Measurements from ENCODE around the gene FBN1.

FBN1 gene

DNA sequence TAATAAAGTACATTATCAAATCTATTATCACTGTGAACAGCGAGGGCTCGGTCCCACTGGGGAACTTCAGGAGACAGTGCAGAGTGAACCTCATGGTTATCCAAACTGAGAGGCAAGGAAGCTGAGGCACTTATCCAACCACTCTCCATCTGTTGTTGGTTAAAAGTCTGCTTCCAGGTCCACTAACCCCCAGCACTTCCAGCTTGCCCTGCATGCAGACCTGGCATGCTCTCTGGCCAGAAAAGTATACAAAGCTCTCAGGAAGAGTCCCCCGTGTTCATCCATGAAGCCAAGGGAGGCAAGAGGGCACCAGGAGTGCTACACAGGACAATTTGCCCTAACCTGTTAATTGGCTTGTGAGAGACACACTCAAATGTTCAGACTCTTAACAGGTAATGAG is 36.0 kb downstream of the FBN1 start:
- no peak overlapping the region for H2BK12ac ChIP-seq (ENCODE audit: low read length)
- no peak overlapping the region for H3K27ac ChIP-seq (replicated peaks; ENCODE audit: low read length)
- no peak overlapping the region for H3K23ac ChIP-seq (ENCODE audit: low read depth, low read length, poor library complexity)
- DNase-seq (ENCODE audit: low spot score) = no peak
- H2BK5ac ChIP-seq (ENCODE audit: low read length) = no peak overlapping the region
- no peaks in the 10 kb centered on the region for H3K27me3 ChIP-seq (ENCODE audit: control insufficient read depth in 3 of 3, insufficient read depth in 3 of 3, low read depth in 1 of 3, low read length in 3 of 3)
- no peak overlapping the region for H2BK15ac ChIP-seq (ENCODE audit: low read length)
- WGBS, 2 donors (ENCODE audit: extremely low coverage in 2 of 2, insufficient read length in 2 of 2, insufficient replicate concordance in 1 of 2) = no CpG with 5 or more reads among the region's 3 CpGs
- no peak overlapping the region for H3K14ac ChIP-seq (ENCODE audit: low read length)
- no peak overlapping the region for H2AFZ ChIP-seq (ENCODE audit: low read length)
- peaks cover 2 to 3% of the 10 kb centered on the region in 2 donors for H3K9me3 ChIP-seq (replicated peaks in 1 of 2; ENCODE audit: control insufficient read depth in 2 of 2, insufficient read depth in 1 of 2, low read depth in 1 of 2, low read length in 2 of 2)
- no peaks in the 10 kb centered on the region for H3K79me1 ChIP-seq (ENCODE audit: low read depth, low read length)
- no peak overlapping the region for H3K9ac ChIP-seq (ENCODE audit: low read depth, low read length, poor library complexity)
- no peak overlapping the region for H4K8ac ChIP-seq (ENCODE audit: low read depth, low read length)
- H3K36me3 ChIP-seq (replicated peaks in 1 of 2; ENCODE audit: control insufficient read depth in 2 of 2, insufficient read depth in 2 of 2, low read length in 2 of 2) = peaks cover 4 to 6% of the 10 kb centered on the region in 2 donors
- H2AK5ac ChIP-seq (ENCODE audit: low read depth, low read length) = no peak overlapping the region
- H4K91ac ChIP-seq (ENCODE audit: low read depth, low read length, poor library complexity) = no peak overlapping the region
- H3K4ac ChIP-seq (ENCODE audit: low read length) = no peak overlapping the region
- no peak overlapping the region for H2BK120ac ChIP-seq (ENCODE audit: low read depth, low read length)
- no peak overlapping the region for H3K18ac ChIP-seq (ENCODE audit: low read length)
- no peak overlapping the region for H3K4me3 ChIP-seq (ENCODE audit: low read length in 2 of 2)
- H3K4me1 ChIP-seq (ENCODE audit: control insufficient read depth in 2 of 2, insufficient read depth in 1 of 2, low read depth in 1 of 2, low read length in 2 of 2) = peaks cover 0 to 2% of the 10 kb centered on the region in 2 donors
- H3K4me2 ChIP-seq (ENCODE audit: insufficient read depth, low read length, poor library complexity, severe bottlenecking) = no peak overlapping the region

GRCh38 chr15:48607846-48608245 is 37.7 kb downstream of the FBN1 start:
- H4K8ac ChIP-seq (ENCODE audit: low read depth, low read length) = no peak overlapping the region
- H2BK12ac ChIP-seq (ENCODE audit: low read length) = no peak overlapping the region
- H3K23ac ChIP-seq (ENCODE audit: low read depth, low read length, poor library complexity) = no peak overlapping the region
- no peak overlapping the region for H2BK5ac ChIP-seq (ENCODE audit: low read length)
- H2AFZ ChIP-seq (ENCODE audit: low read length) = no peak overlapping the region
- H3K27ac ChIP-seq (replicated peaks; ENCODE audit: low read length) = no peak overlapping the region
- no peaks in the 10 kb centered on the region for H3K27me3 ChIP-seq (ENCODE audit: control insufficient read depth in 3 of 3, insufficient read depth in 3 of 3, low read depth in 1 of 3, low read length in 3 of 3)
- H2AK5ac ChIP-seq (ENCODE audit: low read depth, low read length) = no peak overlapping the region
- H3K18ac ChIP-seq (ENCODE audit: low read length) = no peak overlapping the region
- no peak for DNase-seq (ENCODE audit: low spot score)
- peaks cover 2 to 3% of the 10 kb centered on the region in 2 donors for H3K9me3 ChIP-seq (replicated peaks in 1 of 2; ENCODE audit: control insufficient read depth in 2 of 2, insufficient read depth in 1 of 2, low read depth in 1 of 2, low read length in 2 of 2)
- H3K4me2 ChIP-seq (ENCODE audit: insufficient read depth, low read length, poor library complexity, severe bottlenecking) = no peak overlapping the region
- no peak overlapping the region for H3K9ac ChIP-seq (ENCODE audit: low read depth, low read length, poor library complexity)
- peaks cover 2% of the 10 kb centered on the region in 2 donors for H3K4me1 ChIP-seq (ENCODE audit: control insufficient read depth in 2 of 2, insufficient read depth in 1 of 2, low read depth in 1 of 2, low read length in 2 of 2)
- no peaks in the 10 kb centered on the region for H3K79me1 ChIP-seq (ENCODE audit: low read depth, low read length)
- H3K4me3 ChIP-seq (ENCODE audit: low read length in 2 of 2) = no peak overlapping the region
- no peak overlapping the region for H3K14ac ChIP-seq (ENCODE audit: low read length)
- peaks cover 4 to 6% of the 10 kb centered on the region in 2 donors for H3K36me3 ChIP-seq (replicated peaks in 1 of 2; ENCODE audit: control insufficient read depth in 2 of 2, insufficient read depth in 2 of 2, low read length in 2 of 2)
- H2BK15ac ChIP-seq (ENCODE audit: low read length) = no peak overlapping the region
- H4K91ac ChIP-seq (ENCODE audit: low read depth, low read length, poor library complexity) = no peak overlapping the region
- WGBS, 2 donors (ENCODE audit: extremely low coverage in 2 of 2, insufficient read length in 2 of 2, insufficient replicate concordance in 1 of 2) = no CpG with 5 or more reads among the region's 3 CpGs
- H2BK120ac ChIP-seq (ENCODE audit: low read depth, low read length) = no peak overlapping the region
- no peak overlapping the region for H3K4ac ChIP-seq (ENCODE audit: low read length)

GRCh38 chr15:48604567-48604966 is 40.9 kb downstream of the FBN1 start:
- no peak overlapping the region for H2BK15ac ChIP-seq (ENCODE audit: low read length)
- peaks cover 0 to 2% of the 10 kb centered on the region in 2 donors for H3K9me3 ChIP-seq (replicated peaks in 1 of 2; ENCODE audit: control insufficient read depth in 2 of 2, insufficient read depth in 1 of 2, low read depth in 1 of 2, low read length in 2 of 2)
- H3K27ac ChIP-seq (replicated peaks; ENCODE audit: low read length) = no peak overlapping the region
- DNase-seq (ENCODE audit: low spot score) = no peak
- no peak overlapping the region for H3K4me2 ChIP-seq (ENCODE audit: insufficient read depth, low read length, poor library complexity, severe bottlenecking)
- H3K79me1 ChIP-seq (ENCODE audit: low read depth, low read length) = no peaks in the 10 kb centered on the region
- H2BK120ac ChIP-seq (ENCODE audit: low read depth, low read length) = no peak overlapping the region
- no peak overlapping the region for H2BK5ac ChIP-seq (ENCODE audit: low read length)
- no peak overlapping the region for H3K4ac ChIP-seq (ENCODE audit: low read length)
- H4K8ac ChIP-seq (ENCODE audit: low read depth, low read length) = no peak overlapping the region
- peaks cover 3 to 5% of the 10 kb centered on the region in 2 donors for H3K36me3 ChIP-seq (replicated peaks in 1 of 2; ENCODE audit: control insufficient read depth in 2 of 2, insufficient read depth in 2 of 2, low read length in 2 of 2)
- no peaks in the 10 kb centered on the region for H3K27me3 ChIP-seq (ENCODE audit: control insufficient read depth in 3 of 3, insufficient read depth in 3 of 3, low read depth in 1 of 3, low read length in 3 of 3)
- H3K23ac ChIP-seq (ENCODE audit: low read depth, low read length, poor library complexity) = no peak overlapping the region
- no peak overlapping the region for H2AFZ ChIP-seq (ENCODE audit: low read length)
- no peak overlapping the region for H3K18ac ChIP-seq (ENCODE audit: low read length)
- H2BK12ac ChIP-seq (ENCODE audit: low read length) = no peak overlapping the region
- H4K91ac ChIP-seq (ENCODE audit: low read depth, low read length, poor library complexity) = no peak overlapping the region
- no peak overlapping the region for H3K9ac ChIP-seq (ENCODE audit: low read depth, low read length, poor library complexity)
- no peak overlapping the region for H2AK5ac ChIP-seq (ENCODE audit: low read depth, low read length)
- peaks cover 2 to 8% of the 10 kb centered on the region in 2 donors for H3K4me1 ChIP-seq (ENCODE audit: control insufficient read depth in 2 of 2, insufficient read depth in 1 of 2, low read depth in 1 of 2, low read length in 2 of 2)
- H3K4me3 ChIP-seq (ENCODE audit: low read length in 2 of 2) = no peak overlapping the region
- no peak overlapping the region for H3K14ac ChIP-seq (ENCODE audit: low read length)

GRCh38 chr15:48603922-48604321 is 41.6 kb downstream of the FBN1 start:
- no peaks in the 10 kb centered on the region for H3K27me3 ChIP-seq (ENCODE audit: control insufficient read depth in 3 of 3, insufficient read depth in 3 of 3, low read depth in 1 of 3, low read length in 3 of 3)
- H3K4ac ChIP-seq (ENCODE audit: low read length) = no peak overlapping the region
- no peak overlapping the region for H3K27ac ChIP-seq (replicated peaks; ENCODE audit: low read length)
- no peaks in the 10 kb centered on the region for H3K79me1 ChIP-seq (ENCODE audit: low read depth, low read length)
- H3K23ac ChIP-seq (ENCODE audit: low read depth, low read length, poor library complexity) = no peak overlapping the region
- no peak for DNase-seq (ENCODE audit: low spot score)
- H2BK12ac ChIP-seq (ENCODE audit: low read length) = no peak overlapping the region
- no peak overlapping the region for H3K14ac ChIP-seq (ENCODE audit: low read length)
- no peak overlapping the region for H3K9ac ChIP-seq (ENCODE audit: low read depth, low read length, poor library complexity)
- WGBS, 2 donors (ENCODE audit: extremely low coverage in 2 of 2, insufficient read length in 2 of 2, insufficient replicate concordance in 1 of 2) = no CpG with 5 or more reads among the region's 3 CpGs
- H3K4me1 ChIP-seq (ENCODE audit: control insufficient read depth in 2 of 2, insufficient read depth in 1 of 2, low read depth in 1 of 2, low read length in 2 of 2) = peaks cover 2 to 8% of the 10 kb centered on the region in 2 donors
- peaks cover 1 to 4% of the 10 kb centered on the region in 2 donors for H3K36me3 ChIP-seq (replicated peaks in 1 of 2; ENCODE audit: control insufficient read depth in 2 of 2, insufficient read depth in 2 of 2, low read length in 2 of 2)
- H3K18ac ChIP-seq (ENCODE audit: low read length) = no peak overlapping the region
- H2BK120ac ChIP-seq (ENCODE audit: low read depth, low read length) = no peak overlapping the region
- H2AFZ ChIP-seq (ENCODE audit: low read length) = no peak overlapping the region
- no peak overlapping the region for H3K4me3 ChIP-seq (ENCODE audit: low read length in 2 of 2)
- no peak overlapping the region for H4K91ac ChIP-seq (ENCODE audit: low read depth, low read length, poor library complexity)
- H2BK5ac ChIP-seq (ENCODE audit: low read length) = no peak overlapping the region
- H2AK5ac ChIP-seq (ENCODE audit: low read depth, low read length) = no peak overlapping the region
- H3K4me2 ChIP-seq (ENCODE audit: insufficient read depth, low read length, poor library complexity, severe bottlenecking) = no peak overlapping the region
- H3K9me3 ChIP-seq (replicated peaks in 1 of 2; ENCODE audit: control insufficient read depth in 2 of 2, insufficient read depth in 1 of 2, low read depth in 1 of 2, low read length in 2 of 2) = peaks cover 0 to 2% of the 10 kb centered on the region in 2 donors
- no peak overlapping the region for H2BK15ac ChIP-seq (ENCODE audit: low read length)
- H4K8ac ChIP-seq (ENCODE audit: low read depth, low read length) = no peak overlapping the region
